Epidermal melanocyte (primary cell): ENCODE results near the gene HDGF.
A peak's percentile ranks its signal among the peaks of the same experiment; 100 is the strongest.

ENCODE experiments used
- DNase-seq: peaks from one replicate; pipeline ENCODE4 v3.0.0; 2011; ENCODE audit warnings: low spot score; ENCODE audit not compliant: insufficient read length

The HDGF gene

DNA sequence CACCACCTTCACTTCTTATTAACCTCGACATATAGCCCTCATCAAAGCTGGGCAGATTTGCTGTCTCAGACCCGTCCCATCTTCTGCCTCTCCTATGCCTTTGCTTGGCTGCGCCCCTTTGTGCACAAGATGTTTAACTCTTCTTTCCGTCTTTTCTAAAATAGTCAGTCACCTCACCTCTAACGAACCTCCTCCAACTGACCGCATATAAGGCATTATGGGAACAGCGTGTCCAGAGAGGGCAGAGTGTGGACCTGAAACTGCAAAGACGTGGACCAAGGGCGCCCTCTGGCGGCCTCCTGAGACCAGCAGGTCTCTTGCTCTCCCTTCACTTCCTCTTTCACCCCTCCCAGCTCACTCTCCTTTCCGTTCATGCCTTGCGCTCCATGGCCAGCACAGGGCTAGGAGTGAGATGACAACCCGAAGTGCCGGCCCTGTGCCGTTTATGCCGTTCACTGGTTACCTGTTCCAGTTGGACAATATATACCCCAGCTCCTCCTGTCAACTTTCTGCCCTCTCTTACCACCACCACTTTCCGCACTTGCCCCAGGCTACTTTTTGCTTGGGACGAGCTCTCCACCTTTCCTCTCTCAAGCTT, 25.7 kb downstream of the HDGF start:
- DNase-seq, result peak; percentile 88

DNA sequence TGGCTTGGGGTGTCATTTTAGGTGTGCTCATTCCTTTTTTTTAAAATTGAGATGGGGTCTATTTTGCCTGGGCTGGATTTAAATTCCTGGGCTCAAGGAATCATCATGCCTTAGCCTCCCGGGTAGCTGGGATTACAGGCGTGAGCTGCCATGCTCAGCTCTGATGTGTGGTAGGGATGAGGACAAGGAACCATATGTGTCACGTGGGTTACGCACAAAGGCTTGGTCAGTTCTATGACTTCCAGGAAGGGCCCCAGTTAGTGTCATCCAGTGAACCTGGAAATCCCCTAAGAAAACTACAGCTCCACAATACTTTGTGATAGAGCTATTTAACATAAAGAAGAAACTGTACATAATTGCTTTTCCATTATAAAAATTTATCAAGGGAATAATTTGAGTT, 29.9 kb downstream of the HDGF start:
- no peak for DNase-seq

DNA sequence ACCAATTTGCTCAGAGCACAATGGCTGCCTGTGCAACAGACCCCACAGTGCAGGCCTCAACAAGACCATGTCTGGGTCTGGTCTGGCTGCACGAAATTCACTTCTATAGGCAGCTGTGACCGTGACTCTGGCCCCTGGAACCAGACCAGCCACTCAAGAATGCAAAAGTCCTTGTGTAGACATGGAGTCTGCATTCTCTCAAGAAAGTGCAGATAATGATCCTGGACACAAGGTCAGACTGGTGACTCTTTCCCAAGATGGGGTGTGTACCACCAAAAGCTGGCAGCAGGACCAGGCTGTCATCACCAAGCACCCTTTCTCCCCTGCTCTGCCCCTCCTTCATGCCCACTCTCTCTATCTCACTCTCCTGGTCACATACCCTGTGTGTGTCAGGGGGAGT, 30.3 kb downstream of the HDGF start:
- peak; percentile 8 for DNase-seq

DNA sequence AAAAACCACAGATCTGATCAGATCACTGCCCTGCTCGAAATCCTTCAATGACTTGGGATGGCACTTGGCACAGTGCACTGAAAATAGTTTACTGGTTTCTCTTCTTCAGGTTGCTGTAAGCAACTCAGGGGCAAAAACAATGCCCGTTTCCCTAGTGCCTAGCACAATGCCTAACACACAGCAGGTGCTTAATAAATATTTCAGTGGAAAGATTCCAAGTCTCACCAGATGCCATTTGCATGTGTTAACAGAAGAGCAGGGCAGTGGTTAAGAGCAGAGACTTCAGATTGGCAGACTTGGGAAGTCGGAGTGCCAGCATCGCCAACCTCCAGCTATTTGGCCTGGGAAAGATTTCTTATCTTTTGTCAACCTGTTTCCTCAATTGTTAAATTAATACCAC, 34.1 kb downstream of the HDGF start:
- no peak for DNase-seq

DNA sequence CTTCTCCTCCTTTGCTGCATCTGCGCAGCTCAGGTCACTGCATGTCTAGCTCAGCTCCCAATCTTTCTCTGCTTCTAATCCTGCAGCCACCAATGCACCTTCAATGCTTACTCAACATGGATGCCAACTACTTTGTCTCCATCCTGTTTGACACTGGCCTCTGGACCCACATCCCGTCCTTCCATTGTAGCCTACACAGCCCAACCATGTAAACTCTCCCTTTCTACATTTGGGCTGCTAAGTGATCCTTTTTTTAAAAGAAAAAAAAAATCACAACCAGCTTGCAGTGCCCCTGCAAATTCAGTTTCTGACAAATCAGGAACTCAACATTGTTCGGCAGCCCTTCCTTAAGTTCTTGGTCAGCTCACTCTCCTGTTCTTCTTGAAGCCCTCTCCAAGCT, 36.6 kb downstream of the HDGF start:
- no peak for DNase-seq

DNA sequence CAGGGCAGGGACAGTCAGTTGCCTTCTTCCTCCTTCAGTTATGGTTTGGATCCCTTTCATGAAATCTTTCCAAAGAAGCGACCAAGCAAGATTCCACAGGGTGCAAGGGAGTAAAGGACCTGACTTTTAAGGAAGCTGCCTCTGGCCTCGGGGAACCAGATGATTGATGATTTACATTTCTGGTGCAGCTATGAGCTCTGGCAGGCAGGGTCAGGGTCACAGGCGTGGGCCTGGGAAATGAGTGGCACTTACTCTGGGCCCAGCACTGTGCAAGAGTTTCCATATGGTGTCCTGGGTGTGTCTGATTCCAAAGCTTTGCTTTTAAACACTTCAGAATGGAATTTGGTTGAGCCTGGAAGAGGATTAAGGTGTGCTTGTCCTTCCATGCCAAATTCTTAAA, 38.8 kb downstream of the HDGF start:
- no peak for DNase-seq

DNA sequence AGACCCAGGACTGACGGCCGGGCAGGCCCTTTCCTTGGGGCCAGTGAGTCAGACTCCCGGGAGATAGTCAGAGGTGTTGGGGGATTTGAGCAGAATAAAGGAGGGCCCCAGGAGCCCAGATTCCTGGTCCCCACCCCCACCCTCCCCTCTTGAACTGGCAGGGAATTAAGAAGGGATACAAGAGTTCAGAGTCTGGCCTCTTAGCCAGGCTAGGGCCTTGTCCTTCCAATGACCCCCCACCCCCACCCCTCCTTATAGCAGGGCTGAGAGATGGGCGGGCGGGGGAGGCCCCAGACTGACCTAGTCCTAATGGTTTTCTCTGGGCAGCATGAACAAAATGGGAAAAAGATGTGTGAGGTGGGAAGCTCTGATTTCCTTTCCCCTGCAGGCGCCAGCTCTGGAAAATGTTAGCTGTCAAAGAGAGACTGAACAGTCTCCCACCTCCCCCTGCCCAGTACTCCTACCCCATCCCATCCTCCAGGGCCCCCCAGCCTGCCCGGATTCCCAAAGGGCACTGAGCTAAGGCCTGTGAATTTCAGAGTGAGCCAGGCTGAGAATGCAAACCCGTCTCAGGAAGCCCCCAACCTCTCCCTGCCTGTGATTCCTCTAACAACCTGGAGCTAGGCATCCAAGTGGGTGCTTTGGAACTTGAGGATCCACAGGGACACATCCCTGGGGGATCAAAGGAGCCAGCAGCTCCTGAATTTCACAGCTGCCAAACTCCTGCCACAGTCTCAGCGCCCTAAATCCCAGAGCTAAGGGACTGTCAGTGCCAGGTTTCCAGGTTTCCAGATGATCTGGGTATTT, 40.3 kb downstream of the HDGF start:
- no peak for DNase-seq

DNA sequence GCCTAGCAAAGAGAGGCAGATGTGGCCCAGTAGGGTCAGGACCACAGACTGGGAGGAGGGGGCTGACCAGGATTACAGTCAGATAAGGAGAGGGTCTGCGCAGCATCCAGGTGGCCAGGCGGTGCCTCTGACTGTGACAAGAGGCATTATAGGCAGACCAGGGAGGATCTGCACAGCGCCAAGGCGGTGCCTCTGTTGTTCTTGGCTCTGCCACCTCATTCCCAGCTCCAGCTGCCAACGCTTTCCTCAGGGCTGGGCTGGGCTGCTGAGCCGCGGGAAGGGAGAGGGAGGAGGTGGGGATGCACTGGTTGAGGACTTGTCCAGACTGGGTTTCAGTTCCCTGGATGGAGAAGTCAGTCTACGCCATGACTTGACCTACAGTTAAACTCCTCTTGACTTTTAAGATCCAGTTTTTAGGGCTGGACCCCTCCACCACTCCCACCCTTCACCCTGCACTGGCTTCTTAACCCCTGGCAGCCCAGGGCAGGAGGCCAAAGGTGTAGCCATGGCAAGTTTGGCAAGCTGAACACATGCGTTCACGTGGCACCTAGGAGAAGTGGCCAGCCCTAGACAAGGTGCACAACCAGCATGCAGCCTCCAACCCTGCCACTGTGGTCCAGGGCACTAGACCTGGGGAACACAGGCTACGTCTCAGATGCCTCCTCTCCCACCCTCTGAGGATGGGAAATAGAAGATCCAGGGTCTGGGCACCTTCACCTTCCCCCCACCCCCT, 41.6 kb downstream of the HDGF start:
- DNase-seq, result peak; percentile 64

DNA sequence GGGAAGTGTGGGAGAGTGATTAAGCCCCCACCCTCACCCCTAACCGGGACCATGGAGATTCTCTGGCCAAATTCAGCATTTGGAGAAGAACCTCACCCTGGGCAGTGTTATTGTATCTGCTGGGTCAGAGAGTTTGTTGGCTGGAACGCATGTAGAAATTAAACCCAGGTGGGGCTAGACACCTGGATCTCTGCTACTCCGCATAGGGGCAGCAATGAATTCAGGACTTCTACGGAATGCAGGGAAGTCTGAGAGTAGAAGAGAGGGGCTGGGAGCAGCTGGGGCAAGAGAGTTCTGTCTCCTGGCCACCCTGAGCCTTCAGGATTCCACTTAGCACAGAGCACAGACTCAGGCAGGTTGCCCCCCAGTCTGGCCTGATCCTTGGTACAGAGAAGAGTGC, 42.4 kb downstream of the HDGF start:
- DNase-seq, result no peak

DNA sequence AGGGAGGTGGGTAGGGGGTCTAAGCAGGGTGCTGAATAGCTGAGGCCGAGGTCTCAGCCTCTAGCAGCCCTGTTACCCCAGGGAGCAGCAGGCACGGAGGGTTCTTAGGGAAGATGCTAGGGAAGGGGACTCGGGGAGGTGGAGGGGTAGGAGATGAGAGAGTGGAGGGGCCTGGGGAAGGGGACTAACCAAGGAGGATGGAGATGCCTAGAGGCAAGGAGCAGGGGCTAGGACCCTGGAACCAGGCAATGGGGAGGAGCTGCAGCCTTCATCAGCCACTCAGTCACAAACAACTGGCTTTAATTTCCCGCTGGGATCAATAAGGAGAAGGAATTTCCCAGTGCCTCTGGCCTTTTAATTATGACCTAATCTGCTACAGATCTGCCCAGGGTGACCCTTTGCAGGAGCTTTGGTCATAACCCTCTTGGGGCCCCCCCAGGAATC, 43.2 kb downstream of the HDGF start:
- no peak for DNase-seq

DNA sequence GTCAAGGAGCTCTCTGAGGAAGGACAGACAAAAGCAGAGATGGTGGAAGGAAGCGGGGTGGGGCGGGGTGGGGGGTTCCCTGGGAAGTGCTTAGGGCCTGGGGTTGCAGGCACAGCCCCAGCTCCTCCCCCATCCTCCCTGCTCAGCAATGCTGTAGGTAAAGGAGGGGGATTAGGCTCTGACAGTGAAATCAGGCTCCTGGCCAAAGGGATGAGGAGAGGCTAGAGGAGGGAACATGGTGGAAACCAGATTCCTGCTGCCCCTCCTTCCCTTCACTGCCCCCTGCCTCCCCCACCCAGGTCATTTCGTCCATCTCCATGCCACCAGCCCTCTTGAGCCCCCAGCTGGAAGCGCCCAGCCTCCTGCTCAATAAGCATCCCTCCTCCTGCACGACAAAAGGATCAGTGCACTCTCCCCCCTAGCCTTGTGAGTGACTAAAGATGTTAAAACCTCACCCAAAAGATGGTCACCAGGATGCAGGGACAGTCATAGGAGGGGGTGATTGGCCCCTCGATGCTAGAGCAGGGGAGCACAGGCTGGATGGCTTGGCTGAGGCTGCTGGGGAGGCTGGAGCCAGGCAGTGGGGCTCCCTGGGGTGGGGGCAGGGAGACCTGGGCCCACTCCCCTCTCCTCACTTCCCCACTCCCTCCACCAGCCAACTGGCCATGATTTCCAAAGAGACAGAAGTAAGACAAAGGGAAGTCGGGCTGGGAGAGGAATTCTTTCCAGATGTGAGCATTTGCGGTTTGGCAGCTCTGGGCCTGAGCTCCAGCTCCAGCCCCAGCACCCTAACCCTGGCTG, 43.9 kb downstream of the HDGF start:
- no peak for DNase-seq

DNA sequence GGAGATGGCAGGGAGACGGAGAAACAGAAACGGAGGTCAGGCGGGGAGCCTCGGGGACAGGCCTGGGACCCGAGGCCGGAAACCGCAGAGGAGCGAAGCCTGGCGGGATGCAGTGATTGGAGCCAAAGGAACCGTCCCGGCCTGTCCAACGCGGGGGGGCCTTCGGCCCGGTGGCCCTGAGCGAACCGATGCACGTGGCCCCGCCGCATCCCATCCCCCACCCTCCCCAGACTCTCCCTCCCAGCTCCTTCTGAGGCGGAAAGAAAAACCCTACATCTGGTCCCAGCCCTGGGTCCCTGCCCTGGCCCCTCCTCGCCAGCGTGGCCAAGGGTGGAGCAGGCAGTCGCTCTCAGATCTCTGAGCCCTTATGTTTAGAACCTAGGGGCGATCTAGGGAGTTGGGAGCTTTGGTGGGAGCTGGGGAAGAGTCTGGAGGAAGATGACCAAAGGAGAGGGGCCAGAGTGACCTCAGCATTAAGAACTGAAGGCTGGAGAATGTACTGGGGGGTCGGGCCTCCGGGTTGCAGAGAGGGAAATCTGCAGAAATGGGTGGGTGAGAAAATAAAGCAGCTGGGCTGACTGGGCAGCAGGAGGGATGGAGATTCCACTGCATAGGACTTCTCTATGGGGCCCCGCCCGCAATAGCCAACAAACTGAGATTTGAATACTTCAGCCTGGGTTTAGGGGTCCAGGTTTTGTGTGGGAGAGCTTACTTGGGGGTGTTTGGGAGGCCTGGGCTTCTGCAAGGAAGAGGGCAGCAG, 44.6 kb downstream of the HDGF start:
- DNase-seq, result peak; percentile 58

DNA sequence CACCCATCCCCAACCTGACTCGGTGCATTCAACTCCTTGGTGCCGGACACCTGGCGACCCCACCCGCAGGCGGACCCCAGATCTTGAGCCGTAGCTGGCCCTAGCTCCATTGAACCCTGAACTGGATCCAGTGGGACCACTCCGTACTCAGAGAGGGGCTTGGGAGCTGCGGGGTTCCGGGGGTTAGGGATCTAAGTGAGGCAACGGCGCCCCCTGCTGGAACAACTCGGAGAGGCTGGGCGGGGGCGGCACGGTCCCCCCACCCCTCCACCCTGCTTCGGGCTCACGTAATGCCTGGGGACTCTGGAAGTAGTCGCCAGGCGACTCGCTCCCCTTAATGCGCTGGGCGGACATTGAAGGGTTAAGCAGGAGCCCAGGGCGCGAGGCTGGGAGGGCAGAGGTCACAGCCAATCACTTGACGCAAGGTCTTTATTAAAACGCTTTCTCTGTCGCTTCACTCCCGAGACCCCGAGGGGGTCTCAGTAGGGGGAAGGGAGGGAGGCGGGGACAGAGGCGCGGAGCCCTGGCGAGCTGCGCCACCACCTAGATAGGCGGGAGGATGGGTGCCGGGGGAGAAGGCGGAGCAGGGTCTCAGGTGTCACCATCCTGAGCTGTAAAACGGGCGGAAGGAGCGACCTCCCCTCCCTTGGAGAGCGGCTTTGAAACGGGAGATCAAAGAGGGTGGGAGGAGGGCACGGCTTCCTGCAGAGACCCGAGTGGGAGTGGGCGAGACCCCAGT, 45.4 kb downstream of the HDGF start:
- peak; percentile 42 for DNase-seq

DNA sequence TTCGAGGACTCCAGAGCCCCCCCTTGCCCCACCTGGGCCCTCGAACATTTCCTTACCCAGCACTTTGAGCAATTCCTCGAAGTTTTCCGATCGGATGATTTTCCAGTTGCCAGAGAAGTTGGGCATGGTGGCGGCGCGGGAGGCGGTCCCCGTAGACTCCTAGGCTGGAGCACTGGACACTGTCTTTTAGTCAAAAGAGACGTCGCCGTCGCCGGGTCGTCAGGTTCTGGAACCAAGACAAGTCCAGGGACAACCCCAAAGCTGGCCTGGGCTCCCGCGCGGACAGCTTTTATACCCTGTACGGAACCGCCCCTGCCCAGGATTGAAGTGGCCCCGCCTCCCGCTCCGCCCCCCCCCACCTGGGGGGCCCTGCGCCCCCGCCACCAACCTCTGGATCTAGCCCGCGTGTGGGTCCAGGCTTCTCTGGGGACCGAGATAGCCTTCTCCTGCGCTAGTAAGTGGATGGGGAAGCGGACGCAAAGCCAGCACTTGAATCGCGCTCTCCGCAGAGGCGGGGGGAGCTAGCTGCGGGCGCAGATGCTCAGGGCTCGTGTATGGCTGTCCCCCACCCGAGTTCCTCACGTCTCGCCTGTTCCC, 46.1 kb downstream of the HDGF start, which contains the start of gene CRABP2:
TSS of gene CRABP2 (minus strand) at position 263 of the 597 bp plus-strand sequence. CDS start at position 126, 137 bp downstream.
- DNase-seq, result no peak

DNA sequence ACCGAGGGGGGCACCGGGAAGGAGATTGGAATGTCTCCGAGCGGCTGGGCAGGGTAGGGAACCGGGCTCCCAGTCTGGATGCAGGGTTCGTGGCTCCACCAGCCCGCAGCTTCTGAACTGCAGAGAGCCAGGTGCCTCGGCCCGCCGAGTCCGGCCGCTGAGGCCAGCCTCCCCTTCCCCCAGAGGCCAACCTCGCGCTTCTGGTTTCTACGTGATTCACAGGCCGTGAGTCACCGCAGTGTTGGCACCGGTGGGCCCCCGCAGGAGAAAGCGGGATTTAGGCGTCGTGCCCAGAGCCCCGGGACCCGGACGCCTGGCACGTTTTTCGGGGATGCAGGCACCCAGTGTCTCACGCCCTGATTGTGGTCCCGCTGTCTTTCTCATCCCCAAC, 46.5 kb downstream of the HDGF start:
- no peak for DNase-seq

DNA sequence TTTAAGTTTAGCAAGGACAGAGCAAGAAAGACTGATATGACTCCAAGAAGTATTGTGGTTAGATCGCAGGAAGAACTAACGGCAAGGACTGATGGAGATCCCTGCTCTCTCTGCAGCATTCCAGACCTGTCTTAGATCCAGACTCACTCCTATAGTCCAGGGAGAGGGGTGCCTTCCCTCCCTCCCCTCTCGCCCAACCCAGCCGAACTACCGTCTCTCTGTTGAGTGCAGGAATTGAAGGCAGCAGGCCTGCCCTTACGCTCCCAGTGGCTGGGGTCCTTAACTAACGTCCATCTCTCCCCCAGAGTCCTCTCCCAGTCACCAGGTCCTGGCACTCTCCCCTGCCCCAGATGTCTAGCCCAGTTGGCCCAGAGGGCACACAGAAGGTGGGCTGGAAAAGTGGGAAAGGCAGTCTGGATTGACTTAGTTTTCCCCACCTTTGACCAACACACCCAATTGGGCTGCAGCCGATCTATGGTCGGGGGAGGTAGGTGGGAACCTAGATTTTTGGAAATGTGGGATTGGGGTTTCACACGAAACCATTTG, 47.2 kb downstream of the HDGF start:
- DNase-seq, result no peak

DNA sequence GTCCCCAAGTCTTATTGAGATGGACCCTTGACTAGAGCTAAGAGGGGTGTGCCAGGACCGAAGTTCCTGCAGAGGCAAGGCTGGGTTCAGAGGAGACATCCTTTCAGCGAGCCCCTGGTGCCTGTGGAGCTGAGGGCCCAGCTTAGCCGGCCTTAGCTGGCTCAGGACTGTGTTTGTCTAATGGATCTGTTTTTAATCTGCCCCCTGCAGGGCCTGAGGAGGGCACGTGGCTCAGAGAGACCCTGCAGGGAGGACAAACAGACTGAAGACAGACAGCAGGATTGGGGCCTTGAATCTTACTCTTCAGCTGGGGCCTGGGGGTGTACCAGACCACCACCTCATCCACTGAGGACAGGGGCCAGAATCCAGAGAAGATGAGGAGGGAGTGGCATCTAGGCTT, 47.7 kb downstream of the HDGF start:
- no peak for DNase-seq

DNA sequence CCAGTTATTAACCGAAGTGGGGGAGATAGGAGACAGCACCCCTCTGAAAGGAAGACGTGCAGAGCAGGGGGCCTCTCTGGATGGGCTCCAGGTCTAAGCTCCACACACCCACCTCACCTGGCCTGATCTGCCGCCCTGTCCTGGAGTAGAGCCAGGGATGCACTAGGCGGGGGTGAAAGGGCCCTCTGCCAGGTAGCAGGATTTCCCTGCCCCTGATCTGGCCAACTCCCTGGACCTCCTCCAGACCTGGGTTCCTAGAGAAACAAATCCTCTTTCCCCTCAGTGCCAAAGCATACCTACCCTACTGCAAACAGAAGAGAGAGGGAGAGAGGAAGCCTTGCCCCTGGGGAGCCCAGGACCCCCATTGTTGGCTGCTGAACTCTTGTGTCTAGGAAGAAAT, 48.1 kb downstream of the HDGF start:
- no peak for DNase-seq

DNA sequence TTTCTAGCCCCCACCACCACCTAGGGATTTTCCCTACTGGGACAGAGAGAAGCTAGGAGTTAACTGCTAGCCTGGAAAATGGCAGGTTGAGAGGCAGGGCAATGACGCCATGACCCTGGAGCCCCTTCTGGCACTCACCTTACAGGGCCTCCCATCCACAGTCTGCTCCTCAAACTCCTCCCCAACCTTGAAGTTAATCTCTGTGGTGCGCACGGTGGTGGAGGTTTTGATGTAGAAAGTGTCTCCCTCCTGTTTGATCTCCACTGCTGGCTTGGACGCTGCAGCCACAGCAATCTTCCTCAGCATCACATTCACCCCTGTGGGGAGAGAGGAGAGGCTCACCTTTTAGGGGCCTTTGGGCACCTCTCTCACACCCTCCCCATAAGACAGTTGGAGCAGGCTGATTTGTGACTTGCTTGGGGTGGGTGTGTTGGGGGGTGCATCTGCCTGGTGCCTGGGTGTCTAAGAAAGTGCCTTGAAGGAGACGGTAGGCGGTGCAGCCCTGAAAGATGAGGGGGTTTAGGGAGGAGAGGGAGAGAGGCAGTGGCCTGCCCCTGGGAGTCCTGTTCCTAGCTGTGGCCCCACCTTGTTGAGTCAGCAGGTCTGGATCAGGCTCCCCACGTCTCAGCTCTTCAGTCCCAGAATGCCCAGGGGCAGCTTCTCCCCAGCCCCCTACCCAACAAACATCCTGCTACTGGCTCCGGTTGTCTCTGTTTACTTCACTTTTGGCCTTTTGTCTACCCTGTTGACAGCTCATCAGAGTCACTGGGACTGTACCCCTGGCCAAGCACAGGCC, 50.5 kb downstream of the HDGF start:
- DNase-seq, result no peak
